Rectal smooth muscle tissue (tissue), 1 donor: ENCODE results near the gene SFT2D1.

ENCODE experiments used
- H3K27ac ChIP-seq: one replicate; pipeline ENCODE4 v1.7.0; 2013; ENCODE audit warnings: low read depth, low read length, inconsistent platforms
- H3K27me3 ChIP-seq: one replicate; pipeline ENCODE4 v1.7.0; 2013; ENCODE audit warnings: low read length; ENCODE audit not compliant: control insufficient read depth, insufficient read depth
- H3K36me3 ChIP-seq: one replicate; pipeline ENCODE4 v1.7.0; 2013; ENCODE audit warnings: low read length; ENCODE audit not compliant: control insufficient read depth, insufficient read depth
- H3K4me1 ChIP-seq: one replicate; pipeline ENCODE4 v1.7.0; 2013; ENCODE audit warnings: low read length; ENCODE audit not compliant: control insufficient read depth, insufficient read depth
- H3K4me3 ChIP-seq: one replicate; pipeline ENCODE4 v1.7.0; 2013; ENCODE audit warnings: low read length
- H3K9ac ChIP-seq: one replicate; pipeline ENCODE4 v1.7.0; 2013; ENCODE audit warnings: low read length

The SFT2D1 gene

GRCh38 chr6:166286839-166287271, 55.5 kb downstream of the SFT2D1 start:
- Histone ChIP-seq H3K4me1 (no peaks in the 10 kb centered on the region), H3K9ac (no peak overlapping the region), H3K4me3 (no peak overlapping the region), H3K27ac (no peak overlapping the region), H3K27me3 (no peaks in the 10 kb centered on the region), H3K36me3 (no peaks in the 10 kb centered on the region)

- Histone ChIP-seq H3K9ac (no peak overlapping the region), H3K36me3 (no peaks in the 10 kb centered on the region), H3K4me1 (no peaks in the 10 kb centered on the region), H3K27me3 (no peaks in the 10 kb centered on the region), H3K27ac (no peak overlapping the region), H3K4me3 (no peak overlapping the region)
Observed at GRCh38 chr6:166285233-166285632, 57.1 kb downstream of the SFT2D1 start.

GRCh38 chr6:166284640-166285039, 57.7 kb downstream of the SFT2D1 start:
- Histone ChIP-seq H3K4me1 (no peaks in the 10 kb centered on the region), H3K36me3 (no peaks in the 10 kb centered on the region), H3K27me3 (no peaks in the 10 kb centered on the region), H3K27ac (no peak overlapping the region), H3K4me3 (no peak overlapping the region), H3K9ac (no peak overlapping the region)

GRCh38 chr6:166282394-166283032, 59.8 kb downstream of the SFT2D1 start:
- Histone ChIP-seq H3K27ac (no peak overlapping the region), H3K9ac (no peak overlapping the region), H3K27me3 (no peaks in the 10 kb centered on the region), H3K4me3 (no peak overlapping the region), H3K4me1 (no peaks in the 10 kb centered on the region), H3K36me3 (no peaks in the 10 kb centered on the region)

GRCh38 chr6:166281104-166281503, 61.2 kb downstream of the SFT2D1 start:
- H3K27ac ChIP-seq = no peak overlapping the region
- no peaks in the 10 kb centered on the region for H3K36me3 ChIP-seq
- H3K9ac ChIP-seq = no peak overlapping the region
- no peaks in the 10 kb centered on the region for H3K4me1 ChIP-seq
- H3K27me3 ChIP-seq = no peaks in the 10 kb centered on the region
- no peak overlapping the region for H3K4me3 ChIP-seq

GRCh38 chr6:166279393-166279679, 63.0 kb downstream of the SFT2D1 start:
- Histone ChIP-seq H3K4me1 (no peaks in the 10 kb centered on the region), H3K27ac (no peak overlapping the region), H3K4me3 (no peak overlapping the region), H3K27me3 (no peaks in the 10 kb centered on the region), H3K9ac (no peak overlapping the region), H3K36me3 (no peaks in the 10 kb centered on the region)

GRCh38 chr6:166278579-166279392, 63.6 kb downstream of the SFT2D1 start:
- H3K4me3 ChIP-seq = no peak overlapping the region
- H3K9ac ChIP-seq = no peak overlapping the region
- no peaks in the 10 kb centered on the region for H3K36me3 ChIP-seq
- no peak overlapping the region for H3K27ac ChIP-seq
- H3K4me1 ChIP-seq = no peaks in the 10 kb centered on the region
- H3K27me3 ChIP-seq = no peaks in the 10 kb centered on the region

- Histone ChIP-seq H3K27ac (no peak overlapping the region), H3K27me3 (no peaks in the 10 kb centered on the region), H3K36me3 (no peaks in the 10 kb centered on the region), H3K4me3 (no peak overlapping the region), H3K9ac (no peak overlapping the region), H3K4me1 (no peaks in the 10 kb centered on the region)
Observed at GRCh38 chr6:166277892-166278578, 64.3 kb downstream of the SFT2D1 start.

GRCh38 chr6:166277018-166277417, 65.3 kb downstream of the SFT2D1 start:
- H3K27ac ChIP-seq = no peak overlapping the region
- H3K4me3 ChIP-seq = no peak overlapping the region
- H3K27me3 ChIP-seq = no peaks in the 10 kb centered on the region
- no peak overlapping the region for H3K9ac ChIP-seq
- H3K4me1 ChIP-seq = no peaks in the 10 kb centered on the region
- H3K36me3 ChIP-seq = no peaks in the 10 kb centered on the region

GRCh38 chr6:166275714-166276166, 66.6 kb downstream of the SFT2D1 start:
- no peak overlapping the region for H3K4me3 ChIP-seq
- H3K9ac ChIP-seq = no peak overlapping the region
- H3K27ac ChIP-seq = no peak overlapping the region
- H3K4me1 ChIP-seq = no peaks in the 10 kb centered on the region
- H3K27me3 ChIP-seq = no peaks in the 10 kb centered on the region
- no peaks in the 10 kb centered on the region for H3K36me3 ChIP-seq

GRCh38 chr6:166274739-166275370, 67.5 kb downstream of the SFT2D1 start:
- no peak overlapping the region for H3K9ac ChIP-seq
- no peaks in the 10 kb centered on the region for H3K4me1 ChIP-seq
- no peaks in the 10 kb centered on the region for H3K36me3 ChIP-seq
- no peak overlapping the region for H3K27ac ChIP-seq
- H3K4me3 ChIP-seq = no peak overlapping the region
- H3K27me3 ChIP-seq = no peaks in the 10 kb centered on the region

- no peak overlapping the region for H3K4me3 ChIP-seq
- H3K9ac ChIP-seq = no peak overlapping the region
Observed at GRCh38 chr6:166274163-166274562, 68.2 kb downstream of the SFT2D1 start.

More at GRCh38 chr6:166274163-166274562, 68.2 kb downstream of the SFT2D1 start:
- no peaks in the 10 kb centered on the region for H3K27me3 ChIP-seq
- no peak overlapping the region for H3K27ac ChIP-seq
- no peaks in the 10 kb centered on the region for H3K36me3 ChIP-seq
- no peaks in the 10 kb centered on the region for H3K4me1 ChIP-seq
